Right cardiac atrium (tissue), 5 donors: ENCODE results near the gene GUK1. TPM values are rescaled to one million over a fixed set of nuclear protein-coding genes. Genes with fewer than 3 reads are reported as not detected.

Experiments
- ATAC-seq, 2 donors: fragments of 200-7000 bp; cut with Tn5 transposase; one replicate each; pipeline versions ENCODE4 v1.8.0 to v1.9.1; 2020; ENCODE audit warnings: moderate library complexity in 2 of 2, mild to moderate bottlenecking in 1 of 2
- DNase-seq, 3 donors: peaks; one replicate each; pipeline ENCODE4 v3.0.0-alpha.2; 2020
- H3K27ac ChIP-seq: one replicate; pipeline ENCODE4 v1.5.1; 2013; ENCODE audit warnings: mild to moderate bottlenecking, low read length, control low read depth, moderate library complexity
- H3K27me3 ChIP-seq: one replicate; pipeline ENCODE4 v1.6.1; 2013; ENCODE audit not compliant: control insufficient read depth, insufficient read depth
- H3K4me1 ChIP-seq: one replicate; pipeline ENCODE4 v1.6.1; 2013; ENCODE audit warnings: low read length; ENCODE audit not compliant: control insufficient read depth, insufficient read depth
- H3K4me3 ChIP-seq: one replicate; pipeline ENCODE4 v1.5.1; 2013; ENCODE audit warnings: low read length, control low read depth
- H3K9me3 ChIP-seq: one replicate; pipeline ENCODE4 v1.6.1; 2013; ENCODE audit warnings: low read length; ENCODE audit not compliant: control insufficient read depth
- WGBS: extraction: QIAGEN DNeasy Blood & Tissue Kit; methylation state at CpG from one replicate; pipeline ENCODE4 v1.1.7; 2013; 5-methylcytosine and 5-hydroxymethylcytosine counted together
- intact Hi-C, 4 donors: fragments of 100-400 bp; cut with DNase I; formaldehyde crosslinking; loops; one replicate each; pipeline versions ENCODE4 v1.11.0 to v1.14.0; 2022 to 2023
- polyA plus RNA-seq: library from polyadenylated mRNA; stranded (reverse); fragments of 200-250 nt; gene quantifications from one replicate; pipeline ENCODE4 v1.2.3, GENCODE V29; 2013
- total RNA-seq, 4 donors: library from RNA; stranded (reverse); fragmentation: NEBNext Ultra II Directional; extraction: Animal tissue kit (Norgen Biotek cat#: 25700); gene quantifications; one replicate each; pipeline ENCODE4 v1.2.1, GENCODE V29; 2021
- donor health status: healthy with polysubstance abuse.
- donor health status: DM: no; HTN: yes; CAD: no.
- donor health status: DM: no; HTN: no; CAD: no.
- donor health status: DM: no; HTN: yes; CAD: no; lungs with severe emphysema.
- donor health status: DM: yes; HTN: yes; CAD: no.

The GUK1 gene
- total and polyA plus RNA-seq, 5 donors, result 151 to 315 (median 182) TPM

GRCh38 chr1:228151180-228151925 is 11.3 kb downstream of the GUK1 start:
- ATAC-seq, result no peak
- peaks cover 15% of the 10 kb centered on the region for H3K4me1 ChIP-seq

GRCh38 chr1:228152097-228152917 is 12.2 kb downstream of the GUK1 start:
- no peaks in the 10 kb centered on the region for H3K9me3 ChIP-seq
- intact Hi-C loops, result no loop called here
- ATAC-seq (no peak), DNase-seq (peak in 1 of 3 donors; percentile 63)
- 90% methylated on average over 19 of the region's 19 CpGs for WGBS
- no peak overlapping the region for H3K27ac ChIP-seq
- no peak overlapping the region for H3K4me3 ChIP-seq
- peaks cover 15% of the 10 kb centered on the region for H3K4me1 ChIP-seq
- H3K27me3 ChIP-seq, result no peaks in the 10 kb centered on the region

More at GRCh38 chr1:228151180-228151925, 11.3 kb downstream of the GUK1 start:
- Histone ChIP-seq H3K4me3 (no peak overlapping the region), H3K27me3 (no peaks in the 10 kb centered on the region), H3K9me3 (no peaks in the 10 kb centered on the region), H3K27ac (peak overlapping the region; percentile 62)
- 65% methylated on average over 12 of the region's 12 CpGs for WGBS
- intact Hi-C loops, result no loop called here
- peak in 1 of 3 donors; percentile 58 for DNase-seq

GRCh38 chr1:228152918-228153258 is 12.8 kb downstream of the GUK1 start:
- Histone ChIP-seq H3K4me1 (peaks cover 15% of the 10 kb centered on the region), H3K9me3 (no peaks in the 10 kb centered on the region), H3K27me3 (no peaks in the 10 kb centered on the region), H3K4me3 (no peak overlapping the region), H3K27ac (no peak overlapping the region)
- ATAC-seq (no peak), DNase-seq (peak in 1 of 3 donors; percentile 8)
- intact Hi-C loops, result no loop called here
- WGBS, result 72% methylated on average over 3 of the region's 3 CpGs

GRCh38 chr1:228154021-228154669 is 14.1 kb downstream of the GUK1 start:
- Histone ChIP-seq H3K4me3 (no peak overlapping the region), H3K27ac (no peak overlapping the region), H3K9me3 (no peaks in the 10 kb centered on the region), H3K27me3 (no peaks in the 10 kb centered on the region), H3K4me1 (peaks cover 11% of the 10 kb centered on the region)
- intact Hi-C loops, result no loop called here
- DNase-seq, result peak in 2 of 3 donors; percentile 2 to 3
- 91% methylated on average over 11 of the region's 11 CpGs for WGBS
- ATAC-seq, result no peak

GRCh38 chr1:228154670-228155571 is 14.8 kb downstream of the GUK1 start:
- Histone ChIP-seq H3K9me3 (no peaks in the 10 kb centered on the region), H3K4me3 (no peak overlapping the region), H3K27ac (no peak overlapping the region), H3K27me3 (no peaks in the 10 kb centered on the region), H3K4me1 (peaks cover 7% of the 10 kb centered on the region)
- 83% methylated on average over 20 of the region's 20 CpGs for WGBS
- intact Hi-C loops, result no loop called here
- ATAC-seq (no peak), DNase-seq (peak; percentile 7 to 52 (median 37))

- 87% methylated on average over 16 of the region's 16 CpGs for WGBS
- Histone ChIP-seq H3K27ac (no peak overlapping the region), H3K27me3 (no peaks in the 10 kb centered on the region), H3K4me1 (peaks cover 4% of the 10 kb centered on the region), H3K9me3 (no peaks in the 10 kb centered on the region), H3K4me3 (no peak overlapping the region)
- intact Hi-C loops, result no loop called here
- ATAC-seq (no peak), DNase-seq (peak in 2 of 3 donors; percentile 4 to 37)
These were observed 15.8 kb downstream of the GUK1 start for GRCh38 chr1:228155596-228156514.

GRCh38 chr1:228156515-228156881 is 16.4 kb downstream of the GUK1 start:
- H3K27me3 ChIP-seq, result no peaks in the 10 kb centered on the region
- 66% methylated on average over 9 of the region's 9 CpGs for WGBS
- H3K4me3 ChIP-seq, result no peak overlapping the region
- no peak for ATAC-seq
- DNase-seq, result peak; percentile 7 to 60 (median 60)
- intact Hi-C loops, result no loop called here
- H3K27ac ChIP-seq, result no peak overlapping the region
- H3K9me3 ChIP-seq, result no peaks in the 10 kb centered on the region
- no peaks in the 10 kb centered on the region for H3K4me1 ChIP-seq

GRCh38 chr1:228156941-228157728 is 17.1 kb downstream of the GUK1 start:
- Histone ChIP-seq H3K27ac (no peak overlapping the region), H3K27me3 (no peaks in the 10 kb centered on the region), H3K9me3 (no peaks in the 10 kb centered on the region), H3K4me3 (no peak overlapping the region), H3K4me1 (no peaks in the 10 kb centered on the region)
- ATAC-seq (no peak), DNase-seq (peak; percentile 11 to 52 (median 25))
- intact Hi-C loops, result no loop called here
- WGBS, result 72% methylated on average over 24 of the region's 24 CpGs

- Histone ChIP-seq H3K27ac (no peak overlapping the region), H3K27me3 (no peaks in the 10 kb centered on the region), H3K4me1 (no peaks in the 10 kb centered on the region), H3K9me3 (no peaks in the 10 kb centered on the region), H3K4me3 (no peak overlapping the region)
- intact Hi-C loops, result no loop called here
- 58% methylated on average over 43 of the region's 43 CpGs for WGBS
- ATAC-seq, result no peak
- DNase-seq, result peak; percentile 14 to 56 (median 50)
These were observed 17.6 kb downstream of the GUK1 start for GRCh38 chr1:228157729-228158126.
